ENCODE measurements around the gene PRKCE.

The PRKCE gene

GRCh38 chr2:46067062-46067461 lies 415.6 kb downstream of the PRKCE start:
- DNase-seq: no peak

GRCh38 chr2:46067501-46068305 lies 416.2 kb downstream of the PRKCE start:
- no peak for DNase-seq

- no peak for DNase-seq
These were observed 417.2 kb downstream of the PRKCE start for GRCh38 chr2:46068636-46069035.

GRCh38 chr2:46071074-46071473 lies 419.6 kb downstream of the PRKCE start:
- DNase-seq: no peak

DNA sequence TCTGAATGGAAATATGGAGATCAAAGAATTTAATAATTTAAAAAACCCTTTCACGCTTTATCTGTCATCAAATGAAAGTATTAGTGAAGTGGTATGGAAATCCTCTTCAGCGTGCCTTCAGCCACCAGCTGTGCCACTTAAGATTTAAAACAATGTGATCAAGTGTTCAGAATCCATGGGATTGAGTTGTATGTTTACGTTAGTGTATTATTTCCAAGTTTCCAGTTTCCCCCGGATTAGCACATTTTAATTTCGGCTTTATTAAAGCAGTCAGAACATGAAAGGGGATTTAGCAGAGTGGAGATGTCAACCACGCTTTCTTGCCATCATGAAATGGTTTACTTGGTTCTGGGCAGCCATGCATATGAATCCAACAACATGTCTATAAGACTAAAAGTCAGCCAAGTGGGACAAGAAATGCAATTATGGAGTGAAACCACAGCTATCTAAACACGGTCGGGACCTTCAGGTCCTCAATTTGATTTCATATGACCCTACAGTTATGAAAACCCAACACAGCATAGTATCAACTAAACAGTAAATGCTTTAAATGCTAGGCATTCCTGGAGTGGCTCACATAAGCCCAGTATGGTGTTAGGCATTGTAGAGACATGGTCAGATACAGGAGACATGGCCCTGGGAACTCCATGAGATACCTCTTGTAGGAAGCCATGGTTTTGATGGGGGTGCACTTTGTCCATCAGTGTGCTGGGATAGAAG lies 420.8 kb downstream of the PRKCE start:
- DNase-seq: no peak

DNA sequence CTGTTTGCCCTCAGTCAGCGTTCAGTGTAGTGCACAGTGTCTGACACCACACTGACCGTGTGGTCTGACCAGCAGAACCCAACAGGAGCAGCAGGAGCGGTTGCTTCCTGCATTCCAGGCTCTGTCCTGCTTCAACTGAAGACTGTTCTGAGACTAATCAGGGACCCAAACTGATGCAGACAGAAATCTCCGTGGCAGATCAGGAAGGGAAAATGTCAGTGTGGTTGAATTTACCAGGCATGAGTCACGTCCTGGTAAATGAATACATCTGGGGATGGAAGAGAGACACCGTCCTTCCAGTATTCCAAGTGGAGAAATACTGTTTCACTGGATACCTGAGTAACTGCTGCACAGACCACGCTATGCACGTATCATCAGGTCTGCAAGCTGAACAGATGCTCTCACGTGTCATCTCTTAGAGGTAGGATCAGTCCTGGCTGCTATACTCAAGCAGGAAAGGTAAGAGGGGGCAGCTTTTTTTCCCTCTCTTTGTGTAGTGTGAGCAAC lies 422.1 kb downstream of the PRKCE start:
- no peak for DNase-seq

- no peak for DNase-seq
These were observed 423.0 kb downstream of the PRKCE start for GRCh38 chr2:46074501-46074900.

DNA sequence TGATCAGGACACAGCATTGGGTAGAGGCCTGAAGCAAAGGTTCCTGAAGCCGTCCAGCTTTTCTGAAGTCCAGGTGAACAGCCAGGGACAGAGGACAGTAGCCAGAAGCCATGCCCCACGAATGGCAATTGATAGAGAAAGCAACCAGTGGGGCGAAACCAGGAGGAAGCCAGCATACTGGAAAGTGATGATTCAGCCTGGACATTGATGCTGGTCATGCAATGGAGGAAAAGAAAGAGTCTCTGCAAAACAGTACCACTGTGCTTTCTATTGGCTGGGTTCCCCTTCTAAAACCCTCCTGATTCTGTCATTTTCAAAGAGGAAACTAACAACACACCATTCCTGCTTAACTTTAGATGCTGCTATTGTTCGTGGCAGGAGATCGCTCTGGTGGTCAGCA lies 424.4 kb downstream of the PRKCE start:
- no peak for DNase-seq

- DNase-seq: no peak
These were observed 424.8 kb downstream of the PRKCE start for GRCh38 chr2:46076251-46076650.

GRCh38 chr2:46076875-46077274 lies 425.4 kb downstream of the PRKCE start:
- no peak for DNase-seq

DNA sequence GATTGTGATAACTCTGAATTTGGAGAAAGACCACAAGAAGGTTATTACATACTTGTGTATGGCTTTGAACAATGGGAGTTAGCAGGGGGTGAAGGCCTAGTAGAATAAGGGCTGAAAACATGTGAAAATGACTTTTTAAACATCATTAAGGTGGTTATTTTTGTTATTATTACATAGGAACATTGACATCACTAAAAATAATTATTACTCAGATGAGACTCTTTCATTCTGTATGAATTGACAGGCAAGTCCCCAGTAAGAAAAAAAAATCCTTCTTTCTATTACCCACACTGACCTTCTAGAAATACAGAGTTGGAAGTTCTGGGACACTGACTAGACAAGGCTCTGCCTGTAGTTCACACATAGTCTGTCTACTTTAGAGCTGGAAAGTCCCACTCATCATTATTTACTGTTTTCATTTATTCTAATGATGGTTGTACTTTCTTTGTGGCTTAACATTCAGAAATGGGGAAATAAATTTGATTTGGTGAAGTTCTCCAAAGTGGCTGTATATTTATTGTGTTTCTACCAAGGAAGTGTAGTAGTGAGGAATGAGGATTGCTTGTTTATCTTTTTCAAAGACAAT lies 426.1 kb downstream of the PRKCE start:
- no peak for DNase-seq

DNA sequence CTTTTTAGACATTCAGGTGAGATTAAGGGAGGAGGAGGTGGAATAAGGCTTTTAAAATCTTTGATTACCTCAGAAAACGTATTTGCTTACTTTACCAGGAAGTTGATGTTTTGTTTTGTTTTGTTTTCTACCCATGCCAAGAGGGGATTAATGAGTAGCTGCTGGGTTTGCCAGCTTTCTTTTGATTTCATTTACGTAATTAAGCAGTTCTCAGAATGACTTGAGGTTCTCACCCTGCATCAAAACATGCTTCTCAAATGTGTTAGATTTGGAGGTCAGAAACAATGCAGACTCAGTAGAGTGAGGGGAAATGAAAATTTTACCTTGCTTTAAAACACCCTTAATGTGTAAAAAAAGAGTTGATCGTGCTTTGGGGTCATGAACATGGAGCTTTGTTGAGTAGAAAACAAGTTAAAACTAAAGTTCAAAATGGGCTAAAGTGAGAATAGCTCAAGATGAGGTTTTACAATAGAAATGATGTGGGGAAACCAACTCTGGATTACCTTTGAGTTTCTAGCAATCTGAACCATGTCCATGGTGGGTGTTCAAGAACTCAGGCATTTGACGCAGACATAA lies 428.6 kb downstream of the PRKCE start:
- DNase-seq: no peak

DNA sequence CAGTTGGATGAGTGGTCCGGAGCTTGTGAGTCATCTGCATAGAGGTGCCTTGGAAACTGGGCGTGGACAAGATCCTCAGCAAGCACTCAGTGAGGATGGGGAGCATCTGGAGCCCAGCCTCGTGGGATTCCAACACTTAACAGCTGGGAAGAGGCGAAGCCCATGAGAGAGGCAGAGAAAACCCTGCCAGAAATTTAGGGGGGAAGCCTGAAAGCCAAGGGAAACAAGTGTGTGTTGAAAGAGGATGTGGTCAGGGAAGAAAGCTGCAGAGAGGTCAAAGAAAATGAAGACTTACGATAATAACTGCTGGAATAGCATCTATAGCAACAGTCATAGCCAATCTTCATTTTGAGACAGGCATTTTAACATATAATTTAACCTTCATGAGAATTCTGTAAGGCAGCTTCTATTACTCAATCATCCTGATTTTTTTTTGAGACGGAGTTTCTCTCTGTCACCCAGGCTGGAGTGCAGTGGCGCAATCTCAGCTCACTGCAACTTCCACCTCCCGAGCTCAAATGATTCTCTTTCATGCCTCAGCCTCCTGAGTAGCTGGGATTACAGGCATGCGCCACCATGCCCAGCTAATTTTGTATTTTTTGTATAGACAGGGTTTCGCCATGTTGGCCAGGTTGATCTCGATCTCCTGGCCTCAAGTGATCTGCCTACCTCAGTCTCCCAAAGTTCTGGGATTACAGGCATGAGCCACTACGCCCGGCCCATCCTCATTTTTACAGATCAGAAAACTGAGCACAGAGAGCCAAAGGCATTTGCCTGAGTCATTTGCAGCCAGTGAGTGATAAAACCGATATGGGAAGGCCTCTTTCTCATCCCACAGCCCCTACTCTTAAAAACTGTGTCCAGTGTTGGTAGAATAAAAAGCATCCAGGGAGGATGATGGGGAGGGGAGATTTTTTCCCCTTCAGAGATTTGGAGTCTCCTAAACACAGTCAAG lies 431.3 kb downstream of the PRKCE start:
- DNase-seq: no peak

- DNase-seq: no peak
These were observed 435.1 kb downstream of the PRKCE start for GRCh38 chr2:46086578-46087070.

- DNase-seq: no peak
These were observed 436.0 kb downstream of the PRKCE start for GRCh38 chr2:46087492-46087891.

GRCh38 chr2:46091004-46091403 lies 439.5 kb downstream of the PRKCE start:
- DNase-seq: no peak

GRCh38 chr2:46091961-46092667 lies 440.6 kb downstream of the PRKCE start:
- DNase-seq: no peak

DNA sequence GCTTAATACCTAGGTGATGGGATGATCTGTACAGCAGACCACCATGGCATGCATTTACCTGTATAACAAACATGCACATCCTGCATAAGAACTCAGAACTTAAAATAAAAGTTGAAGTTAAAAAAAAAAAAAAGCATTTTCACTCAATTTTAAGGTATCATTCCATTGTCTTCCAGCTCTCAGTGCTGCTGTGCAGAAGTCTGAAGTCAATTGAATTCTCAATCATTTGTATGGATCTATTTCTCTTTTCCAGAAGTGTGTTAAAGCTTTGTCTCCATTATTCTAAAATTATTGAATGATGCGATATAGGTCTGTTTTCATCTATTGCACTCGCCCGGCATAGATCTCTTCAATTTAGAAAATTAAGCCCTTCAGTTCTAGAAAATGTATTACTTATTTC lies 443.2 kb downstream of the PRKCE start:
- no peak for DNase-seq

- DNase-seq: no peak
These were observed 444.4 kb downstream of the PRKCE start for GRCh38 chr2:46095830-46096229.

DNA sequence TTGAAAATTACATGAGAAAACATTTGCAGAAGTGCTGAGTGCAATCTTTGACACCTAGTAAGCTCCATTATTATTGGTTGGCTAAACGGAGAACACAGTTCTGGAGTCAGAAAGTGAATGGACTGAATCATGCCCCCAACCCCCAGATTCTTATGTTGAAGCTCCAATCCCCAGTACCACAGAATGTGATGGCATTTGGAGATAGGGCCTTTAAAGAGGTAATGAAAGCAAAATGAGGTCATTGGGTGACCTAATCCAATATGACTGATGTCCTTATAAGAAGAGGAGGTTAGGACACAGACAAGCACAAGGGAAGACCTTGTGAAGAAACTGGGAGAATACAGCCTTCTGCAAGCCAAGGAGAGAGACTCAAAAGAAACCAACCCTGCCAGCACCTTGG lies 444.8 kb downstream of the PRKCE start:
- no peak for DNase-seq

DNA sequence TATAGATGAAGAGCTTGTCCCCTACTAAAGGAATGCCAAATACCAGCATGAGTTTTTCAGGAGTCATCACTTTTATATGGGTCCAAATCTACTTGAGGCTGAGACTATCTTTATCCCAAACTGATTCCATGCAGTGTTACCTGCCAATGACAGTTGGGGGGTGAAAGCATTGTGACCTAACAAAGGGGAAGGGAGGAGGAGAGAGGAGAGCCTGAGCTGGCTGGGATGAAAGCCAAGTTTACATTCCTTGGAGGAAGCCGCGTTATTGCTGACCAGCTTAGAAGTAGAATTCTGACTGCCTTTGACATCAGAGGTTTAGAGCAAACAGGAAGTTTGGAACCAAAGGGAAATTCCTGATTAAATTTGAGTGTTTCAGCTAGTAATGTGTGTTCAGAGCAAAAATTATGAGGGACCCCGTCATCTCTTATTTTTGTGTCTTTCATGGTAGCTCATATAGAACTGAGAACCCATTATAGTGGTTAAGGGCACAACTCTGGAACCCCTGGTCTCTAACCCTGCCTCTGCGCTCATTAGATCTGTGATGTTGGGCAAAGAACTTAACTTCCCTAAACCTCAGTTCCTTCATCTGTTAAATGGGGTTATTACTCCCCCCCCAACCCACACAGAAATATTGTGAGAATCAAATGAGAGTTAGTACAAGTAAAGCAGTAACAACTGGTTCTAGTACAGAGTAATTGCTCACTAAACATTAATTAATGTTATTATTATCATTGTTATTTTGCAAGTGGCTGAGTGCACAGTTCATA lies 446.4 kb downstream of the PRKCE start:
- DNase-seq: peak; percentile 20

All from RPMI8226 (cell line).